HG02763 (cell line): ENCODE results near the gene STK32B.
"Not testable (repeated sequence)": the region's sequence is repeated elsewhere in the genome, so short reads cannot be mapped to it uniquely, and the experiment has no call there.

Experiments used
- ATAC-seq: cut with Tn5 transposase; IDR thresholded peaks from one replicate; pipeline ENCODE4 v1.9.1; 2021; ENCODE audit warnings: mild to moderate bottlenecking, moderate library complexity; ENCODE audit not compliant: unreplicated experiment

Gene STK32B

DNA sequence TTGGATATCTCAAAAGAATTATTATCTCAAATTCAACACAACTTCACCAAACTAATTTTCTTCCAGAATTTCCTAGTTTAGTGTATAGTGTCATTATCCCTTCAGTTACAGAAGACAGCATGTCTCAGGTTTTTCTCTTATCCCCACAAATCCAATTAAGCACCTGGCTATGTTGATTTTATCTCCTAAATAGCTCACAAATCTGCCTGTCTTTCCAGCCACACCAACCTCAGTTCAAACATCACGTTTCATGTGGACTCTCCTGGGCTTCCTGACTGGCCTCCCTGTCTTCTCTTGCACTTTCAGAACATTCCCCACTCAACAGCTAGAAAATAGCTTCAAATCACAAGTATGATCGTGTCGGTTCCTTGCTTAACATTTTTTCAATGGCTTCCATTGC is 14.8 kb downstream of the STK32B start:
- no peak for ATAC-seq

DNA sequence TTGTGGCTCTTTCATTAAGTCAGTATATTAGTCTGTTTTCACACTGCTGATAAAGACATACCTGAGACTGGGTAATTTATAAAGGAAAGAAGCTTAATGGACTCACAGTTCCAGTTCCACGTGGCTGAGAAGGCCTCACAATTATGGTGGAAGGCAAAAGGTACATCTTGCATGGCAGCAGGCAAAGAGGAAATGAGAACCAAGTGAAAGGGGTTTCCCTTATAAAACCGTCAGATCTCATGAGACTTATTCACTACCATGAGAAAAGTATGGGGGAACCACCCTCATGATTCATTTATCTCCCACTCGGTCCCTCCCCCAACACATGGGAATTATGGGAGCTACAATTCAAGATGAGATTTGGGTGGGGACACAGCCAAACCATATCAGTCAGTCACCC is 15.7 kb downstream of the STK32B start:
- not testable (repeated sequence) for ATAC-seq

GRCh38 chr4:5067908-5068307 is 16.6 kb downstream of the STK32B start:
- no peak for ATAC-seq

DNA sequence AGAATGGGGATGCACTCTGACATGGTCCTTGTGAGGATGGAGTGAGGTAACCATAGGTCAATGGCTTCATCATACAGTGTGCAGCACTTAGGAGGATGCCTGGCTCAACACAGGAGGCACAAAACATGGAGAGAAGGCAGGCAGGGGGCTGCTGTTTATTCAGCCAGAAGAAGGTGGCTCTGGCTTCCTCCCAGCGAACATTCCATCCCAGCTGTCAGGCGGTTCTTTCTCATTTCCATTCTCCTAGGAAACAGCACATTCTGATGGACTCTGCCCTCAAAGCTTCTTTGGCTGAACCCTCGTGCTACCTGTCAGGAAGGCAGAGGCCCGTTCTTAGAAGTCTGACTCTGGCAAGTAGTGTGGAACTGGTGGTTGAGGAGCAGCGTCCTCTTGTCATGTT is 18.6 kb downstream of the STK32B start:
- no peak for ATAC-seq

- no peak for ATAC-seq
These were observed 21.7 kb downstream of the STK32B start for GRCh38 chr4:5072948-5073347.

DNA sequence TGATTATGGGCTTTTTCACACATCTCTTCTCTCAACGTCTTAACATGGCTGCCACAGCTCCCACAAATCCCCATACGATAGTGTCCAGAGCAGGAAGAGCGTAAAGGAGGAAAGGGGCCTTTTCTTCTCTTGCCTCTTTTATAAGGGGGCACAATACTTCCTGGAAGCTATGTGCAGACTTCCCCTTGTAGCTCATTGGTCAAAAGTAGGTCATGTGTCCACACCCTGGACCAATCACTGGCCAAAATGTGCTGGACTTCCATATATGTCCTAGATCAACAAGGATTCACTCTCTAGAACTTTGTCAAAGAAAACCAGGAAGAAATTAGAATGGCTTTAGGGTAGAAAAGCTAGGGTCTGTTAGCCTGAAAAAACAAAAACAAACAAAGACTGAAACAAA is 26.7 kb downstream of the STK32B start:
- ATAC-seq = no peak

DNA sequence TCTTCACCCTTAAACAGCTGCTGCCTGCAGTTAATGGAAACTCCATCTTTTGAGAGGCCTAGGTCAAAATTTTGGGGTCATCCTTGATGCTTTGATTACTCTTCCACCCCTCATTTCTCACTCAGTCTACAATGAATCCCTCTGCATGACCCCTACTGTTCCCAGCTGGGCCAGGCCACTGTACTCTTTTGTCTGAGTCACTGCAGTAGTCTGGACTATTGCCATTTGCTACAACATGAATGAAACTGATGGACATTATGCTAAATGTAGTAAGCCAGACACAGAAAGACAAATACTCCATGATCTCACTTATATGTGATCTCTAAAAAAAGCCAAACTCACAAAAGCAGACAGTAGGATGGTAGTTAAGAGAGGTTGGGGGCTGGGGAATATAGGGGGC is 28.3 kb downstream of the STK32B start:
- no peak for ATAC-seq

- ATAC-seq = no peak
These were observed 30.2 kb downstream of the STK32B start for GRCh38 chr4:5081441-5081999.

GRCh38 chr4:5082376-5082775 is 31.1 kb downstream of the STK32B start:
- ATAC-seq = no peak

DNA sequence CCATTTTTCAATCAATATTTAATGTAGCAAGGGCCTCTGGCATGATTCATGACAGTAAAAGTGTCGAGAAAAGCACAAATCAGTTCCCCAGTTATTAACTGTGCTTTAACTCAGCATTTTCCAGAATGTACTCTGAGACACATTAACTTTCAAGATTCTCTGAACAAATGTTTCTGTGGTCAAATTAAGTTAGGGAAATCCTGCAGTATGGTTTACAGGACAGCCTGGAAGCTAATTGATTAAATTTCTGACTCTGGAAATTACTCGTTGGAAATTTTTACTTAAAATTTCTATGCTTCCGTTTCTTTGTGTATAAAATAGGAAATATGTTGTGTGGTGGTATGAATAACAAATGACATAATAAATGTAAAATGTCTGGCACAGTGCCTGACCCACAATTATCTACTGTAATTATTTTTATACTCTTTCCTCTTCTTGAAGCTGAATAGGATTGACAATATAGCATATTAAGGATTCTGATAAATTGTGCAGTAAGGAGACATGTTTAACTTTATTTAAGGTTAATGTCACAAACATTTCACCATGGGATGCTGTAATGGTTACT is 33.7 kb downstream of the STK32B start:
- no peak for ATAC-seq

DNA sequence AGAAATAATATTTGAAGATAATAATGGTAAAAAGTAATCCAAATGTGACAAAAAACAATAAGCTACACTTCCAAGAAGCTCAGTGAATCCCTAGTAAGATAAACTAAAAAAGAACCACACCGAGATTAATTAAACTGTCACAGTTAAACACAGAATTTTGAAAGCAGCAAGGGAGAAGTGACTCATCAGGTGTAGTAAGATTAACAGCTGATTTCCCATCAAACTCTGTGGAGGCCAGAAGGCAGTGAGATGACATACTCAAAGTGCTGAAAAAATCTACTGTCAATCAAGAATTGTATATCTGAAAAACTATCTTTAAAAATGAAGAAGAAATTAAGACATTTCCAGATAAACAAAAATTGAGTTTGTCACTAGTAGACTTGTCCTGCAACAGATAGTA is 35.3 kb downstream of the STK32B start:
- no peak for ATAC-seq

DNA sequence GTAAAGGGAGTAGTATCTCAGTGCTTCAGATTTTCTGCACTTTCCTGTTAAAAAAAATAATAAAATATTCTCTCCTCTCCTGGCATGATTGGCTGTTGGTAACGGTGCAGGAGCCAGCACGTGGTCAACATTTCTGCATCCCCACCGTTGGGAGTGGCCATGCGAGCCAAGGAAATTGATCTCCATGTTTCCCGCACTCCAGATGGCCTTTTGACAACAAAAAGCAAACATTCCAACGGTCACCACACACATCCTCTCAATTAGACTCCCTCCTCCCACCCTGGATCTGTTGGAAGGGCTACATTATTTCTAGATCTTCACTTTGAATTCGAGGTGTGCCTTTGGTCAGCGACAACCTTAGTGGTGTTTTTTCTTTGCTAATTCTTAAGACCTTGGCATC is 45.0 kb downstream of the STK32B start:
- ATAC-seq = no peak

DNA sequence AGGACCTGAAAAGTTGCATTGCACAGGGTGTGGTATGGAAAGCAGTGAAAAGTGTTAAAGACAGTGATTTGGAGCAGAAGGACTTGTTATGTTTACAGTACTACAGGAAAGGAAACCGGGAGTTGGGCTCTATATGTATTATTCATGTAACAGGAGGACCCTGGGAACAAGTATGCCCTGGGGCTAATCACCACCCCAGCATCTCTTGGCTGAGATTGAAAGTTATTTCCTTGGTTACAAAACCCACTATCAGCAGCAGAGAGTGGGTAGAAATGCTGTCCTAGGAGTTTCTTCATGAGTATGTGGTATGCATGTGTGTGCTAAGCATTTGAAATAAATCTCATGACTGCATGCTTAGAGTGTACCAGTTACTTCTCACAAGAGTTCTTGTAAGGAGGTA is 46.9 kb downstream of the STK32B start:
- no peak for ATAC-seq

DNA sequence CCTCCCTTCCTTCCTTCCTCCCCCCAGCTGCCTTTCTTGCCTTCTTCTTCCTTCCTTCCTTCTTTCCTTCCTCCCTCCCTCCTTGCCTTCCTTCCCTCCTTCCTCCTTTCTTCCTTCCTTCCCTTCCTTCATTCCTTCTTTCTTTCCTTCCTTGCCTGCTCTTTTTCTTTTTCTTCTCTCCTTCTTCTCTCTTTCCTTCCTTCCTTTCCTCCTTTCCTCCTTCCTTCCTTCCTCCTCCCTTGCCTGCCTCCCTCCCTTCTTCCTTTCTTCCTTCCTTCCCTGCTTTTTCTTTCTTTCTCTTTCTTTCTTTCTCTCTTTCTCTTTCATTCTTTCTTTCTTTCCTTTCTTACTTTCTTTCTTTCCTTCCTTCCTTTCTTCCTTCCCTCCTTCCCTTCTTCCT is 49.1 kb downstream of the STK32B start:
- ATAC-seq = no peak

- ATAC-seq = no peak
These were observed 49.7 kb downstream of the STK32B start for GRCh38 chr4:5100986-5101385.

DNA sequence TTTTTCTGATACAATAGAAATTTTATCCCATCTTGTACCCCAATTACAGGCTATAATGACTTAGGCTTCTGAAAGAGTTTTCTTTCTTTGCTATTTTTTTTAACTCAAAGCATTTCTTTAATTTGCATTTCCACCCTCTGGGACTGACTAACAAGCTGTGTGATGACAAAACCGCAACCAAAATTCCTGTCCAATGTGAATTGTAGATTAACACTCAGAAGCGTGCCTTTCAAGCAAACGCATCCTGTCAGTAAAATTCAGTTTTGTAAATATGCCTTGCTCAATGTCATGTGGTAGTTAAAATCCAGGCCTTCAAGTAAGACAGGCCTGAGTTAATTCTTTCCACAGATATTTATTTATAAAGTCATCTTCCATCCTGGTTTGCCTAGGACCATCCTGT is 50.3 kb downstream of the STK32B start:
- no peak for ATAC-seq

DNA sequence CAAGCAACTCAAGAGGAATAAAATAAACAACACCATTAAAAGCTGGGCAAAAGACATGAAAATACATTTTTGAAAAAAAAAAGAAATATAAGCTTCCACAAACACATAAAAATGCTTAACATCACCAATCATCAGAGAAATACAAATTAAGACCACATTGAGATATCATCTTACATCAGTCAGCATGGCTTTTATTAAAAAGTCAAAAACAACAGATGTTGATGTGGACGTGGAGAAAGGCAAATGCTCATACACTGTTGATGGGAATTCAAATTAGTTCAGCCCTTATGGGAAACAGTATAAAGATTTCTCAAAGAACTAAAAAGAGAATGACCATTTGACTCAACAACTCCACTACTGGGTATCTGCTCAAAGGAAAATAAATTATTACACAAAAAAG is 59.6 kb downstream of the STK32B start:
- ATAC-seq = no peak

DNA sequence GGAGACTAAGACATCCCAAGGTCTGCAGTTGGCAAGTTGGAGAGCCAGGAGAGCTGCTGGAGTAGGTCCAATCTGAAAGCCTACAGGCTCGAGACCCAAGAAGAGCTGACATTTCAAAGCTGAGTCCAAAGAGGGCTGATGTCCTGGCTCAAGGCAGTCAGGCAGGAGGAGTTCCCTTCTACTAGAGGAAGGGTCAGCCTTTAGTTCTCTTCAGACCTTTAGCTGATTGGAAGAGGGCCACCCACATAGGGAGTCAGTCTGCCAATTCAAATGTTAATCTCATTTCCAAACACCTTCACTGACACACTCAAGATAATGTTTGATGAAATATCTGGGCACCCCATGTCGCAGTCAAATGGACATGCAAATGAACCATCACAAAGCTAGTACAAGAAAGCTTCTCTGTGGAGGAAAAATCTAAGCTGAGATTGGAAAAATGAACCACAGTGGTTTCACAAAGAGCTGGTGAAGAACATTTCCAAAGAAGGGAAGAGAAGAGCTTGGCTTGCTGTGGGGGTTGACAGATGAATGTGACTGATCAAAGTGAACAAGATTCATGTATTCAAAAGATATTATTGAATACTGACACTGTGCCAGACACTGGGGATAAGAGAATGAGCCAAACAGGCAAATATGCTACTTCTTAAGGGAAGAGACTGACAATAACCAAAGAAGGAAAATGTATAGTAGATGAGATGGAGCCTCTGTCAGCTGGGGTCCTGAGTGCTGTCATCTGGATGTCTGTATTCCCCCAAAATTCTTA is 61.2 kb downstream of the STK32B start:
- ATAC-seq = no peak

DNA sequence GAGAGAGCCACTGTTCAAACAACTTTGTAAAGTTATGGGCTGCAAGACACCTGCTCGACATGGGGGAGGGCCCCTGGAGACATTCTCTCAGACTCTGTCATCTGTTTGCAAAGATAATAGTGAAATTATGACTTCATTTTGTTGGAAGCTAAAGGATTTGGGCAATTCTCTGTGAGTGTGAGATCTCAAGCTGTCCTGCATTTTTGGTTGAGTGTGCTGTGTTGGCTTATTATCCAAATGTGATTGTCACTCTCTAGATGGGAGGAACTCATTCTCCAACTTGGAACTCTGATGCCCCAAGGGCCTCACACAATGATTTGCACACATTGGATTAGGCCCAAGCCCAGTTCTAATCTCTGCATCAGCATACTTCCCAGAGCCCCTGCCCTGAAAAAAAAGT is 63.7 kb downstream of the STK32B start:
- no peak for ATAC-seq

DNA sequence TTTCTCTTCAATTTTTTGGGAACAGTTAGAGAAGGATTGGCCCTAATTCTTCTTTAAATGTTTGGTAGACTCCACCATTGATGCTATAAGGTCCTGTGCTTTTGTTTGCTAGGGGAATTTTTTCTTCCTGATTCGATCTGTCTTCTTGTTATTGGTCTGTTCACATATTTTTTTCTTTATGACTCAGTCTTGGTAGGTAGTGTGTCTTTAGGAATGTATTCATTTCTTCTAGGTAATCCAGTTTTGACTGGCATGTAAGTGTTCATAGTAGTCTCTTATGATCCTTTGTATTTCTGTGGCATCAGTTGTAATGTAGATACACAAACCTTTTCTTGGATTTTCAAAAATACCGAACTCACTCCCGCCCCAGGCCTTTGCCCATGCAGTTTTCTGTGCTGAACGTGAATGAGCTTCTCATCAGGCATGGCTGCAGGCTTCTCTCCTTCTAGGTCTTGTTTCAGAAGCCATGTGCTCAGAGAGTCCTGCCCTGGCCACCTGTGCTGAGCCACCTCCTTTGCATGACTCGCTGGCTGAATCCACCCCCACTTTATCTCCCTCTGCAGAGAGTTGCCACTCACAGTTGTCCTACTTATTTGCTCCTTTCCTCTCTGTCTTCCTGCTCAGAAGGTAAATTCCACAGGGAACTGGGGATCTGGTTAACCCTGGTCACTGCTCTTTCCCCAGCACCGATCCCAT is 67.0 kb downstream of the STK32B start:
- no peak for ATAC-seq

- ATAC-seq = no peak
These were observed 67.9 kb downstream of the STK32B start for GRCh38 chr4:5118994-5119835.
